Left colon (tissue), 2 donors: ENCODE data around the gene MCM10. TPM values are rescaled to one million over a fixed set of nuclear protein-coding genes. Genes with fewer than 3 reads are reported as not detected.

Experiments
- ATAC-seq: fragments of 200-7000 bp; cut with Tn5 transposase; one replicate; pipeline ENCODE4 v1.9.1; 2020; ENCODE audit warnings: mild to moderate bottlenecking, moderate library complexity
- DNase-seq, 2 donors: peaks; one replicate each; pipeline ENCODE4 v3.0.0-alpha.2; 2020
- intact Hi-C, 2 donors: fragments of 100-400 bp; cut with DNase I in 1 of 2; cut with micrococcal nuclease in 1 of 2; formaldehyde crosslinking; loops; one replicate each; pipeline versions ENCODE4 v1.11.2 to v1.14.0; 2022; cut with DNase I, micrococcal nuclease
- total RNA-seq, 2 donors: library from RNA; stranded (reverse); fragmentation: NEBNext Ultra II Directional; extraction: Animal tissue kit (Norgen Biotek cat#: 25700); gene quantifications; one replicate each; pipeline ENCODE4 v1.2.1, GENCODE V29; 2021
- donor health status: DM: no; HTN: no; CAD: no.
- donor health status: DM: yes; HTN: yes; CAD: no.

MCM10 gene
- total RNA-seq, 2 donors from 2014 or later: 1.9 to 5.0 TPM

DNA sequence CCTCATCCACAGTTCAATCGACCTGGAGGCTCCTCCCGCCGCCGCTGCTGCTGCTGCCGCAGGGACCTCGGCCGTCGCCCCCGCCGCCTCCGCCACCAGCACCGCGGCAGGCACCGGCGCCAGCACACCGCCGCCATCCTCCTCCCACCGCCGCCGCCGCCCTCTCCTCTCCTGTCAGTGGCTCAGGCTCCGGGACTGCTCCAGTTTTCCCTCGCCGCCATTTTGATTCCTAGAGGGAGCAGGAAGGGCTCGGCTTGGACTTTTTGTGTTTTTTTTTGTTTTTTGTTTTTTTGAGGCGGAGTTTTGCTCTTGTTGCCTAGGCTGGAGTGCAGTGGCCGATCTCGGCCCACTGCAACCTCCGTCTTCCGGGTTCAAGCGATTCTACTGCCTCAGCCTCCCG, 3.0 kb upstream of the MCM10 start:
- ATAC-seq: peak; percentile 39
- intact Hi-C loops: no loop called here
- peak in 1 of 2 donors; percentile 30 for DNase-seq

- ATAC-seq (no peak), DNase-seq (no peak)
- intact Hi-C loops: loop anchor here in 1 of 2 donors (10.0 kb wide), 1 partner anchor 133 kb away; no protein-coding TSS in a partner anchor
Observed at GRCh38 chr10:13161857-13162271, 506 bp downstream of the MCM10 start.

- intact Hi-C loops: loop anchor here in 1 of 2 donors (10.0 kb wide), 1 partner anchor 131 kb away; no protein-coding TSS in a partner anchor
- ATAC-seq (no peak), DNase-seq (no peak)
Observed at GRCh38 chr10:13163859-13164258, 2.5 kb downstream of the MCM10 start.

GRCh38 chr10:13165177-13165576, 3.8 kb downstream of the MCM10 start:
- ATAC-seq (no peak), DNase-seq (no peak)
- intact Hi-C loops: loop anchor here in 1 of 2 donors (10.0 kb wide), 1 partner anchor 130 kb away; no protein-coding TSS in a partner anchor

DNA sequence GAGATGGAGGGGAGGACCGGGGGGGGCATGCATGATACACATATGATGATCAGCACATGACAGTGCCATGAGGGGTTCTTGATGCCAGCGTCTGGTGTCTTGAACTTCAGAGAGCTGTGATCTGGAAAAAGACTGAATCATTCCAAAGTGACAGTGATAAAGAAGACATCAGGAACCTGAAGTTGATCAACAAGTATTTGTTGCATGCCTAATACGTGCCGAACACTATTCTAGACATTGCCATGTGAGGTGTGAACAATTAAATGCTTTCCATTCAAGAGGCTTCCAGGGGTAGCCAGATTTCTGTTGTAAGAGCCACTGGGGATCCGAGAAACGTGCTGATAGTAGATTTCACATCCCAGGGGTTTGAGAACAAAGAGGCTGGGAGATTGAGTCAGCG, 6.2 kb downstream of the MCM10 start:
- DNase-seq (no peak), ATAC-seq (no peak)
- intact Hi-C loops: loop anchor here in 1 of 2 donors (10.0 kb wide), 1 partner anchor 127 kb away; no protein-coding TSS in a partner anchor

DNA sequence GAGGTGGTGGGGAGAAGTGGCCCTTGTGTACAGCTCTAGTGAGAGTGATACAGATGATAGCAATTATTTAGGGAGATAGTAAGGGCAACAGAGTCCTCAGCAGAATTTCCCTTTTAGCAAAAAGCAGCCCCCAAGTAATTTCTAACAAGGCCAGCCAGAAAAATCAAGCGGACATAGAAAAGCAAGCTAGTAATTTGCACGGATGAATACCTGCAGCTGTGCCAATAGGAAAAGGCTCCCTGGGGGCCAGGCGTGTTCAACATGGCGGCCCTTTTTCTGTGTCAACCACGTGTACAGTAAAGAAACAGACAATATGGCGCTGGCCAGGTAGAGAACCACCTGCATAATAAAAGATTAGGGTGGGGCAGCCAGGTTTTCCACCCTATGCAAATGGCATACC, 7.4 kb downstream of the MCM10 start:
- intact Hi-C loops: loop anchor here in 1 of 2 donors (10.0 kb wide), 1 partner anchor 126 kb away; no protein-coding TSS in a partner anchor
- DNase-seq (no peak), ATAC-seq (no peak)

- ATAC-seq: no peak
- intact Hi-C loops: no loop called here
- DNase-seq: no peak
Observed at GRCh38 chr10:13173616-13174015, 12.3 kb downstream of the MCM10 start.

DNA sequence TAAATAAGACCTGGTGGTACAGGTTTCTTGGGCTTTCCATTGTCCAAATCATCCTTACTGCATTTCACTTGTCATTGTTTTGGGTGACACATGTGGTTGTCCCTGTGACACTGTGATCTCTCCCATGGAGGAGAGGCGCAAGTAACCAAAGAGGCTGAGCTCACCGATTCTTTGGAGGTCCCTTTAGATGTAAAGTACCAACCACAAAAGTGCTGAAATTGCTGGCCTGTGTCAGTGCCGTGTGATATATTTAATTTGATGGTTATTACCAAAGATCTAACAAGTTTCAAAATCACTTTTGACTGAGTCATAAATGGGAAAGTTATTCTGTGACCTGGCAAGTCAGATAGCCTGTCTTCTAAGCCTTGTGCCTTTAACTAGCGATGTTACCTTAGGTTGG, 19.4 kb downstream of the MCM10 start:
- ATAC-seq (no peak), DNase-seq (no peak)
- intact Hi-C loops: no loop called here

- intact Hi-C loops: no loop called here
- no peak for ATAC-seq
Observed at GRCh38 chr10:13182424-13182823, 21.1 kb downstream of the MCM10 start.

DNA sequence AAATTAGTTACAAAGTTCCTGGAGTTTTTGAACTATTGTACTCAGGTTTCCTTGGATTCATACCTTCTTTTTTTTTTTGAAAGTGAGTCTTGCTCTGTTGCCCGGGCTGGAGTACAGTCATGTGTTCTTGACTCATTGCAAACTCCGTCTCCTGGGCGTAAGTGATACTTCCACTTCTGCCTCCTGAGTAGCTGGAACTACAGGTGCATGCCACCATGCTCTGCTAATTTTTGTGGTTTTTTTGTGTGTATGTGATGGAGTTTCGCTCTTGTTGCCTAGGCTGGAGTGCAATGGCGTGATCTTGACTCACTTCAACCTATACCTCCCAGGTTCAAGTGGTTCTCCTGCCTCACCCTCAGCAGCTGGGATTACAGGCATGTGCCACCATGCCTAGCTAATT, 22.3 kb downstream of the MCM10 start:
- DNase-seq: no peak
- no peak for ATAC-seq
- intact Hi-C loops: no loop called here

More at GRCh38 chr10:13182424-13182823, 21.1 kb downstream of the MCM10 start:
- no peak for DNase-seq

DNA sequence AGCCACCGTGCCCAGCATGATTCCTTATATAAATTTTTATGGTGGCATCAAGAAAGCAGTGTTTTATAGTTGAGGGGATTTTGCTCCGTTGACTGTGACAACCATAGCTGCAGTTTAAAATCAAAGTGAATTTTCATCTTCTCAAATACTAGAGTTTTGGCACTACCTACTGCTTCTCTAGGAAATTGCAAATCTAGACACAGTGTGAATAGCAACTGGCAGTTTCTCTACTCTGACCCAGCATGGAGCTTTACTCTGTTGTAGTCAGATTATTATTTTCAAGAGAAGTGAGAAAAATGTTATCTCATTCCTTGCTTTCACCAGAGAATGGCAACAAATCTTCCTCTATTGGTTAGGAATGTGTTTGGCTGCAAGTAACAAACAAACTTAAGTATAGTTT, 22.9 kb downstream of the MCM10 start:
- ATAC-seq (no peak), DNase-seq (no peak)
- intact Hi-C loops: no loop called here

GRCh38 chr10:13184730-13185514, 23.6 kb downstream of the MCM10 start:
- no peak for ATAC-seq
- no peak for DNase-seq
- intact Hi-C loops: no loop called here

DNA sequence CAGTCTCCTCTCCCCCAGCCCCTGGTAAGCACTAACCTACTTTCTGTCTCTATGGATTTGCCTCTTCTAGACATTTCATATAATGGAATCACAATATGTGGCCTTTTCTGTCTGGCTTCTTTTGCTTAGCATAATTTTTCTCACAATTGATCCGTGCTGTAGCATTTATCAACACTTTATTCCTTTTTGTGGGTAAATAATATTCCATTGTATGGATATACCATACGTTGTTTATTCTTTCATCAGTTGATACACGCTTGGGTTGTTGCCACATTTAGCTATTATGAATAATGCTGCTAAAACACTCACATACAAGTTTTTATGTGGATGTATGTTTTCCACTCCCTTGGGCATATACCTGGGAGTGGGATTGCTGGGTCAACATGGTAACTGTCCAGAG, 25.8 kb downstream of the MCM10 start:
- no peak for ATAC-seq
- DNase-seq: no peak
- intact Hi-C loops: no loop called here

GRCh38 chr10:13188593-13188992, 27.2 kb downstream of the MCM10 start:
- ATAC-seq (no peak), DNase-seq (no peak)
- intact Hi-C loops: no loop called here

- intact Hi-C loops: no loop called here
- DNase-seq (no peak), ATAC-seq (no peak)
Observed at GRCh38 chr10:13189961-13190360, 28.6 kb downstream of the MCM10 start.

DNA sequence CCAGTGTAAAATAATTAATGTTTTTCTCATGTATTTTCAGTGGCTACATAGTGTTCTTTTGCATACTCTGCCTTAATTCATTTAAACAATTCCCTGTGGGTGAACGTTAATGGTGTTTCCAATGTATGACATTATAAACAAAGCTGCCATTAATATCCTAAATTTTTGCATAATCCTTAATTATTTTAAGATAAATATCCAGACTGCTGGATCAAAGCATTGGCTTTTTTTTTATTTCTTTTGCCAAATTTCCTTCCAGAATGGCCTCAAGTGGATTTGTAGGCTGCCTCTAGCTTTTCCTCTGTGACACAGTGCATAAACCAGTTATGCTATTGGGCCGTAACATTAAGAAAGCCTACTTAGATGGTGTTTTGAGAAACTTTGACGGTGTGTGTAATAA, 29.5 kb downstream of the MCM10 start:
- no peak for DNase-seq
- no peak for ATAC-seq
- intact Hi-C loops: no loop called here

- intact Hi-C loops: no loop called here
- ATAC-seq: no peak
- DNase-seq: no peak
Observed at GRCh38 chr10:13191362-13191761, 30.0 kb downstream of the MCM10 start.

DNA sequence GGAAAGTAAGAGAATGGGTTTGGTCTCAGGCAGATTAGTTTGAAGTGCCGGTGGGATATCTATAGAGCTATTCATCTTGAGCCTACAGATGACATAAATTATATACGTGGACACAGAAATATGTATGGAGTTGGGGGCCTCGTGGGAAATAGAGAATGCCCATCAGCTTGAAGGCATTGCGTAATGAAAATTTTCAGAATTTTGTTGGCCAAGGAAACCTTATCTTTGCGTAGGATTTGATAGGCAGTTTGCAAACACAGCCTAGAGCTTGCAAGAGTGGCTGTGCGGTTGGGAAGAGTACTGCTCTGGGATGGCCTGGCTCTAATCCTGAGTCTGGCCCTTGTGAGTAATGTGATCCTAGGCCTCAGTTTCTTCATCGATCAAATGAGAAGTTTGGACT, 32.3 kb downstream of the MCM10 start:
- intact Hi-C loops: no loop called here

DNA sequence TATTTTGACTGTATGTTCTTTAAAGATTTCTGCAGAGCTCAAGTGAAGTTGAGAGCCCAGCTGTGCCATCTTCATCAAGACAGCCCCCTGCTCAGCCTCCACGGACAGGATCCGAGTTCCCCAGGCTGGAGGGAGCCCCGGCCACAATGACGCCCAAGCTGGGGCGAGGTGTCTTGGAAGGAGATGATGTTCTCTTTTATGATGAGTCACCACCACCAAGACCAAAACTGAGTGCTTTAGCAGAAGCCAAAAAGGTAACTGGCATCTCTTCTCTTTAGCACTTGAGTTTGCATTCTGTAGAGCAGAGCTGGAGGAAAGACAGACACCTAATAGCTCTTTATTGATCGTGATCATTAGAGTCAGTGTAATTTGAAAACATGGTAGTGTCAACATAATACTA, 33.7 kb downstream of the MCM10 start:
- no peak for DNase-seq
- intact Hi-C loops: no loop called here
- ATAC-seq: no peak

More for the DNA sequence above, 32.3 kb downstream of the MCM10 start:
- DNase-seq (no peak), ATAC-seq (no peak)

DNA sequence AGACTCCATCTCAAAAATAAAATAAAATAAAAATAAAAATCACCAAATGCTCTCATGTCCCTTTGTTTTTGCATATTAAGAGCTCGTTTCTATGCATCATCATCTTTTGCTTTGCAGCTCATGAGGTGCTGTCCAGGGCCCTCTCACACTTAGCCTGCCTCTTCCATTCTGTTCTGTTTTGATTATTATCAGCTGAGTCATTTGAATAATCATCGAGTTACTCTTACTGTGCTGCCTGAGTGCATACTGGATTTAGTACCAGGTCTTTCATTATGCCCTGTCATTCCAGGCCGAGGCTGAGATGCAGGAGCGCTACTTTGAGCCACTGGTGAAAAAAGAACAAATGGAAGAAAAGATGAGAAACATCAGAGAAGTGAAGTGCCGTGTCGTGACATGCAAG, 39.8 kb downstream of the MCM10 start:
- no peak for ATAC-seq
- intact Hi-C loops: no loop called here
- no peak for DNase-seq

DNA sequence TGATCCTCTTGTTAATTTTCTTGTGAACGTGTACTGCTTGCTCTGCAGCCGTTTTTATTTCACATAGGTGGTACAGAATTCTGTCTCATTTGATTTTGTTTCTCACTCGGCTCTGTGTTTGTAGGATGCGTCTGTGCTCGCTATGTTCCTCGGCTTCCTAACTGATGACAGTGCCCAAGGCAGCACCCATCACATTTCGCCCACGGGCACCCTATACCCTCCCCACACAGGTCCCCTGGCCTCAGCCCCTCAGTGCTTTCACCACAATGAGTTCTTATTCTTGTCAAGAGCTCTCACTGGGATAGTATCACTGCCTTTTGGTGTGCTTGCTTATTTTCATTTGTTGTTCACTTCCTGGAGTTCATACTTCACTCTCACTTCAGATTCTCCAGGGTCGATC, 44.7 kb downstream of the MCM10 start:
- ATAC-seq (no peak), DNase-seq (no peak)
- intact Hi-C loops: no loop called here
